Panc1 (cell line): ENCODE results near the gene SNX10.

Source experiments
- SIN3A ChIP-seq: IDR thresholded peaks from 2 replicates; pipeline ENCODE4 v1.6.1; 2012; ENCODE audit warnings: low read depth, mild to moderate bottlenecking, low read length, moderate library complexity, borderline replicate concordance; ENCODE audit not compliant: insufficient read depth
- TF ChIP-seq, protein P1 (sequence below): fragments of 450-650 bp; IDR thresholded peaks from 2 replicates; pipeline ENCODE4 v1.5.1; 2017; ENCODE audit warnings: mild to moderate bottlenecking

DNA sequence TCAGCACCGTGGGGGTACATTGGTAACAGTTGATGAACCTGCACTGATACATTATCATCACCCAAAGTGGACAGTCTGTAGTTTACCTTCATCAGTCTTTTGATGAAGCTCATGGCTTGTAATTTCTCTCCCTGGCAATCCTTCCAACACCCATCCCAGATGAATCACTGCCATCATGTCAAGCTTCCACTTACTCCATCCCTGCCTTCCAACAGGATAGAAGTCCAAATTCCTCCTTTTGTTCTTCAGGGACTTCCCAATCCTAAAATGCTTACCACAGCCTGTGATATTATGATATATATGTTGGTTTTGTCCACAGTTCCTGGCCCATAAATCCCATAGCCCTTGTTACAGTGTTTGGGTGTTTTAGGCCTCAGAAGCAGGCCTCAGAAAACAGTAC is 16.1 kb downstream of the SNX10 start:
- TF ChIP-seq SIN3A = no peak
- TF ChIP-seq, protein P1, sequence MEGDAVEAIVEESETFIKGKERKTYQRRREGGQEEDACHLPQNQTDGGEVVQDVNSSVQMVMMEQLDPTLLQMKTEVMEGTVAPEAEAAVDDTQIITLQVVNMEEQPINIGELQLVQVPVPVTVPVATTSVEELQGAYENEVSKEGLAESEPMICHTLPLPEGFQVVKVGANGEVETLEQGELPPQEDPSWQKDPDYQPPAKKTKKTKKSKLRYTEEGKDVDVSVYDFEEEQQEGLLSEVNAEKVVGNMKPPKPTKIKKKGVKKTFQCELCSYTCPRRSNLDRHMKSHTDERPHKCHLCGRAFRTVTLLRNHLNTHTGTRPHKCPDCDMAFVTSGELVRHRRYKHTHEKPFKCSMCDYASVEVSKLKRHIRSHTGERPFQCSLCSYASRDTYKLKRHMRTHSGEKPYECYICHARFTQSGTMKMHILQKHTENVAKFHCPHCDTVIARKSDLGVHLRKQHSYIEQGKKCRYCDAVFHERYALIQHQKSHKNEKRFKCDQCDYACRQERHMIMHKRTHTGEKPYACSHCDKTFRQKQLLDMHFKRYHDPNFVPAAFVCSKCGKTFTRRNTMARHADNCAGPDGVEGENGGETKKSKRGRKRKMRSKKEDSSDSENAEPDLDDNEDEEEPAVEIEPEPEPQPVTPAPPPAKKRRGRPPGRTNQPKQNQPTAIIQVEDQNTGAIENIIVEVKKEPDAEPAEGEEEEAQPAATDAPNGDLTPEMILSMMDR = no peak
